A549 (cell line): ENCODE data around the gene OR11H7.

Source experiments
- EP300 ChIP-seq, 2 experiments: fragments of >200 bp; sonication (Bioruptor Twin); formaldehyde crosslinking; IDR thresholded peaks; 2 replicates in 1 of 2; 3 replicates in 1 of 2; pipeline ENCODE4 v1.6.1; 2016 to 2017
- HDAC2 ChIP-seq: fragments of 200-600 bp; sonication (generic); IDR thresholded peaks from 2 replicates; pipeline ENCODE4 v1.6.1; 2016
- JUN ChIP-seq, 2 experiments: fragments of >200 bp; sonication (Bioruptor Twin); formaldehyde crosslinking; IDR thresholded peaks; 2 replicates in 1 of 2; 3 replicates in 1 of 2; pipeline ENCODE4 v1.6.1; 2016 to 2017
- POLR2A ChIP-seq: IDR thresholded peaks from 2 replicates; pipeline ENCODE4 v1.6.1; 2012; ENCODE audit warnings: mild to moderate bottlenecking, low read length
- RNF2 ChIP-seq: fragments of 200-600 bp; sonication (generic); IDR thresholded peaks from 2 replicates; pipeline ENCODE4 v1.6.1; 2016; ENCODE audit warnings: low read depth, mild to moderate bottlenecking, antibody characterized with exemption, moderate library complexity, borderline replicate concordance
- TP53 ChIP-seq: fragments of 250-450 bp; sonication (Bioruptor Pico); IDR thresholded peaks from 2 replicates; pipeline ENCODE4 v1.5.0; 2021; ENCODE audit warnings: mild to moderate bottlenecking, moderate library complexity
- TF ChIP-seq, protein P1 (sequence below): fragments of 200-600 bp; sonication (generic); IDR thresholded peaks from 2 replicates; pipeline ENCODE4 v1.6.1; 2016; ENCODE audit warnings: antibody characterized with exemption, mild to moderate bottlenecking, moderate library complexity
- TF ChIP-seq, protein P2 (sequence below): fragments of >200 bp; sonication (Bioruptor Twin); formaldehyde crosslinking; IDR thresholded peaks from 3 replicates; pipeline ENCODE4 v1.5.1; 2016
- TF ChIP-seq, protein P3 (sequence below): IDR thresholded peaks from 2 replicates; pipeline ENCODE4 v1.6.1; 2012

DNA sequence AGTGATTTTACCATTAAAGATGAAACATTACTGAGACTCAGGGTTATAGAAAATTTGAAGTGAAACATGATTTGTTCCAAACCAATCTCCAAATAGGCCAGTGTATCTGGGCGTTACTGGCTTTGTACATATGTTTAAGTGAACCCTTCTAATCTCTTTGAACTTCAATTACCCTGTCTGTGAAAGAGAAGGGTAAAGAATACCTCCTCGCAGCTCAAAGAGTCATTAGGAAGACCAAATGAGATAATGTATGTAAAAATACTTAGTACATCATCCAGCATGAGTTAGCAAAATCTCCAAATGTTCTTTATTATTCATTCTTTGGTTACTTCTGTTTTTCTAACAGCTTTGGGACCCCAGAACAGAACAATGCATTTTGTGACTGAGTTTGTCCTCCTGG, 5.4 kb upstream of the OR11H7 start, which contains the start of gene OR11H6:
- TF ChIP-seq HDAC2 (no peak), TP53 (CRISPR knock-in tag) (no peak), POLR2A (no peak), JUN (IDR thresholded peaks at IDR 0.05) (no peak), EP300 (IDR thresholded peaks at IDR 0.05) (no peak), RNF2 (no peak)
- TF ChIP-seq, protein P1, sequence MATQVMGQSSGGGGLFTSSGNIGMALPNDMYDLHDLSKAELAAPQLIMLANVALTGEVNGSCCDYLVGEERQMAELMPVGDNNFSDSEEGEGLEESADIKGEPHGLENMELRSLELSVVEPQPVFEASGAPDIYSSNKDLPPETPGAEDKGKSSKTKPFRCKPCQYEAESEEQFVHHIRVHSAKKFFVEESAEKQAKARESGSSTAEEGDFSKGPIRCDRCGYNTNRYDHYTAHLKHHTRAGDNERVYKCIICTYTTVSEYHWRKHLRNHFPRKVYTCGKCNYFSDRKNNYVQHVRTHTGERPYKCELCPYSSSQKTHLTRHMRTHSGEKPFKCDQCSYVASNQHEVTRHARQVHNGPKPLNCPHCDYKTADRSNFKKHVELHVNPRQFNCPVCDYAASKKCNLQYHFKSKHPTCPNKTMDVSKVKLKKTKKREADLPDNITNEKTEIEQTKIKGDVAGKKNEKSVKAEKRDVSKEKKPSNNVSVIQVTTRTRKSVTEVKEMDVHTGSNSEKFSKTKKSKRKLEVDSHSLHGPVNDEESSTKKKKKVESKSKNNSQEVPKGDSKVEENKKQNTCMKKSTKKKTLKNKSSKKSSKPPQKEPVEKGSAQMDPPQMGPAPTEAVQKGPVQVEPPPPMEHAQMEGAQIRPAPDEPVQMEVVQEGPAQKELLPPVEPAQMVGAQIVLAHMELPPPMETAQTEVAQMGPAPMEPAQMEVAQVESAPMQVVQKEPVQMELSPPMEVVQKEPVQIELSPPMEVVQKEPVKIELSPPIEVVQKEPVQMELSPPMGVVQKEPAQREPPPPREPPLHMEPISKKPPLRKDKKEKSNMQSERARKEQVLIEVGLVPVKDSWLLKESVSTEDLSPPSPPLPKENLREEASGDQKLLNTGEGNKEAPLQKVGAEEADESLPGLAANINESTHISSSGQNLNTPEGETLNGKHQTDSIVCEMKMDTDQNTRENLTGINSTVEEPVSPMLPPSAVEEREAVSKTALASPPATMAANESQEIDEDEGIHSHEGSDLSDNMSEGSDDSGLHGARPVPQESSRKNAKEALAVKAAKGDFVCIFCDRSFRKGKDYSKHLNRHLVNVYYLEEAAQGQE = no peak
- TF ChIP-seq, protein P2, sequence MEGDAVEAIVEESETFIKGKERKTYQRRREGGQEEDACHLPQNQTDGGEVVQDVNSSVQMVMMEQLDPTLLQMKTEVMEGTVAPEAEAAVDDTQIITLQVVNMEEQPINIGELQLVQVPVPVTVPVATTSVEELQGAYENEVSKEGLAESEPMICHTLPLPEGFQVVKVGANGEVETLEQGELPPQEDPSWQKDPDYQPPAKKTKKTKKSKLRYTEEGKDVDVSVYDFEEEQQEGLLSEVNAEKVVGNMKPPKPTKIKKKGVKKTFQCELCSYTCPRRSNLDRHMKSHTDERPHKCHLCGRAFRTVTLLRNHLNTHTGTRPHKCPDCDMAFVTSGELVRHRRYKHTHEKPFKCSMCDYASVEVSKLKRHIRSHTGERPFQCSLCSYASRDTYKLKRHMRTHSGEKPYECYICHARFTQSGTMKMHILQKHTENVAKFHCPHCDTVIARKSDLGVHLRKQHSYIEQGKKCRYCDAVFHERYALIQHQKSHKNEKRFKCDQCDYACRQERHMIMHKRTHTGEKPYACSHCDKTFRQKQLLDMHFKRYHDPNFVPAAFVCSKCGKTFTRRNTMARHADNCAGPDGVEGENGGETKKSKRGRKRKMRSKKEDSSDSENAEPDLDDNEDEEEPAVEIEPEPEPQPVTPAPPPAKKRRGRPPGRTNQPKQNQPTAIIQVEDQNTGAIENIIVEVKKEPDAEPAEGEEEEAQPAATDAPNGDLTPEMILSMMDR = no peak
- TF ChIP-seq, protein P3, sequence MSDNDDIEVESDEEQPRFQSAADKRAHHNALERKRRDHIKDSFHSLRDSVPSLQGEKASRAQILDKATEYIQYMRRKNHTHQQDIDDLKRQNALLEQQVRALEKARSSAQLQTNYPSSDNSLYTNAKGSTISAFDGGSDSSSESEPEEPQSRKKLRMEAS = no peak
